Measurements from ENCODE around the gene LSG1.

- TF ChIP-seq, protein P1, sequence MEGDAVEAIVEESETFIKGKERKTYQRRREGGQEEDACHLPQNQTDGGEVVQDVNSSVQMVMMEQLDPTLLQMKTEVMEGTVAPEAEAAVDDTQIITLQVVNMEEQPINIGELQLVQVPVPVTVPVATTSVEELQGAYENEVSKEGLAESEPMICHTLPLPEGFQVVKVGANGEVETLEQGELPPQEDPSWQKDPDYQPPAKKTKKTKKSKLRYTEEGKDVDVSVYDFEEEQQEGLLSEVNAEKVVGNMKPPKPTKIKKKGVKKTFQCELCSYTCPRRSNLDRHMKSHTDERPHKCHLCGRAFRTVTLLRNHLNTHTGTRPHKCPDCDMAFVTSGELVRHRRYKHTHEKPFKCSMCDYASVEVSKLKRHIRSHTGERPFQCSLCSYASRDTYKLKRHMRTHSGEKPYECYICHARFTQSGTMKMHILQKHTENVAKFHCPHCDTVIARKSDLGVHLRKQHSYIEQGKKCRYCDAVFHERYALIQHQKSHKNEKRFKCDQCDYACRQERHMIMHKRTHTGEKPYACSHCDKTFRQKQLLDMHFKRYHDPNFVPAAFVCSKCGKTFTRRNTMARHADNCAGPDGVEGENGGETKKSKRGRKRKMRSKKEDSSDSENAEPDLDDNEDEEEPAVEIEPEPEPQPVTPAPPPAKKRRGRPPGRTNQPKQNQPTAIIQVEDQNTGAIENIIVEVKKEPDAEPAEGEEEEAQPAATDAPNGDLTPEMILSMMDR (IDR thresholded peaks at IDR 0.05; ENCODE audit: insufficient read depth, low read length, poor library complexity, severe bottlenecking), result no peak
- TF ChIP-seq EZH2phosphoT487 (conservative IDR thresholded peaks at IDR 0.05; ENCODE audit: low read length), result no peak
Measured at GRCh38 chr3:194680888-194681615, 9.1 kb upstream of the LSG1 start.
